Ovary (tissue), 3 donors: ENCODE measurements around the gene ABCA1.

Experiments used
- POLR2A ChIP-seq: fragments of 450-650 bp; IDR thresholded peaks from one replicate; pipeline ENCODE4 v1.6.1; 2017; ENCODE audit warnings: antibody characterized with exemption, mild to moderate bottlenecking, moderate library complexity
- TF ChIP-seq, protein P1 (sequence below), 3 donors: fragments of 450-650 bp in 2 of 3; fragments of 200-600 bp in 1 of 3; IDR thresholded peaks; one replicate each; pipeline versions ENCODE4 v1.5.1 to v1.8.0; 2016 to 2022; ENCODE audit warnings: antibody characterized with exemption in 3 of 3, mild to moderate bottlenecking in 1 of 3
- donor health status: DM: no; HTN: no; CAD: no.

- TF ChIP-seq, protein P1, sequence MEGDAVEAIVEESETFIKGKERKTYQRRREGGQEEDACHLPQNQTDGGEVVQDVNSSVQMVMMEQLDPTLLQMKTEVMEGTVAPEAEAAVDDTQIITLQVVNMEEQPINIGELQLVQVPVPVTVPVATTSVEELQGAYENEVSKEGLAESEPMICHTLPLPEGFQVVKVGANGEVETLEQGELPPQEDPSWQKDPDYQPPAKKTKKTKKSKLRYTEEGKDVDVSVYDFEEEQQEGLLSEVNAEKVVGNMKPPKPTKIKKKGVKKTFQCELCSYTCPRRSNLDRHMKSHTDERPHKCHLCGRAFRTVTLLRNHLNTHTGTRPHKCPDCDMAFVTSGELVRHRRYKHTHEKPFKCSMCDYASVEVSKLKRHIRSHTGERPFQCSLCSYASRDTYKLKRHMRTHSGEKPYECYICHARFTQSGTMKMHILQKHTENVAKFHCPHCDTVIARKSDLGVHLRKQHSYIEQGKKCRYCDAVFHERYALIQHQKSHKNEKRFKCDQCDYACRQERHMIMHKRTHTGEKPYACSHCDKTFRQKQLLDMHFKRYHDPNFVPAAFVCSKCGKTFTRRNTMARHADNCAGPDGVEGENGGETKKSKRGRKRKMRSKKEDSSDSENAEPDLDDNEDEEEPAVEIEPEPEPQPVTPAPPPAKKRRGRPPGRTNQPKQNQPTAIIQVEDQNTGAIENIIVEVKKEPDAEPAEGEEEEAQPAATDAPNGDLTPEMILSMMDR (IDR thresholded peaks at IDR 0.05), result no peak
- no peak for TF ChIP-seq POLR2A
Measured at GRCh38 chr9:104783588-104783987, 144.4 kb downstream of the ABCA1 start.
